ENCODE measurements around the gene RMRP. TPM values are rescaled to one million over a fixed set of nuclear protein-coding genes. Genes with fewer than 3 reads are reported as not detected.
A peak's percentile ranks its signal among the peaks of the same experiment; 100 is the strongest.

The RMRP gene
- 1,000 to 10,000 TPM; 1,650 to 4,855 (median 3,807) TPM for total RNA-seq

GRCh38 chr9:35657546-35658136 is at the start of gene RMRP:
RMRP (minus strand) TSS chr9:35658019.
- ATAC-seq, result peak; percentile 93
- H3K4me1 ChIP-seq, result peaks cover 0 to 52% (median 8%) of the 10 kb centered on the region in 3 donors
- WGBS, 2 donors (ENCODE audit: low coverage in 1 of 2), result 0% methylated on average over 20 to 21 of the region's 42 CpGs

GRCh38 chr9:35706951-35707350 is 49.1 kb upstream of the RMRP start:
- H3K36me3 ChIP-seq, result peaks cover 13 to 100% of the 10 kb centered on the region in 2 donors
- no peak for ATAC-seq
- no peaks in the 10 kb centered on the region for H3K4me1 ChIP-seq
- H3K9me3 ChIP-seq, result no peaks in the 10 kb centered on the region
- no peak for TF ChIP-seq EP300 (IDR thresholded peaks at IDR 0.05)
- no peak for TF ChIP-seq POLR2AphosphoS5 (IDR thresholded peaks at IDR 0.05)
- no peak for TF ChIP-seq POLR2A (IDR thresholded peaks at IDR 0.05)
- TF ChIP-seq CTCF (IDR thresholded peaks at IDR 0.05), result no peak
- H3K27me3 ChIP-seq, result no peaks in the 10 kb centered on the region
- WGBS, 2 donors (ENCODE audit: low coverage in 1 of 2), result no CpG with 5 or more reads among the region's 10 CpGs
- H3K4me3 ChIP-seq, result no peak overlapping the region
- H3K27ac ChIP-seq, result peak overlapping the region in 3 of 4 donors; percentile 96 to 99 (median 98)

More at GRCh38 chr9:35657546-35658136, at the start of gene RMRP:
- Histone ChIP-seq H3K27ac (peak within 1 kb of the TSS; percentile 94 to 100 (median 100)), H3K27me3 (no peaks in the 10 kb centered on the region), H3K9me3 (no peaks in the 10 kb centered on the region), H3K36me3 (peaks cover 0 to 11% of the 10 kb centered on the region in 2 donors), H3K4me3 (peak within 1 kb of the TSS; percentile 70 to 97)
- TF ChIP-seq POLR2A (IDR thresholded peaks at IDR 0.05), result peak; percentile 81 to 82
- TF ChIP-seq CTCF (IDR thresholded peaks at IDR 0.05), result peak in 3 of 4 experiments; percentile 32 to 74 (median 71)
- TF ChIP-seq POLR2AphosphoS5 (IDR thresholded peaks at IDR 0.05), result peak; percentile 96
- TF ChIP-seq EP300 (IDR thresholded peaks at IDR 0.05), result peak; percentile 95

- peak overlapping the region in 3 of 4 donors; percentile 96 to 99 (median 98) for H3K27ac ChIP-seq
- WGBS, 2 donors (ENCODE audit: low coverage in 1 of 2), result 92% methylated on average over 2 of the region's 7 CpGs; no CpG with 5 or more reads in 1 of the 2 donors
- H3K9me3 ChIP-seq, result no peaks in the 10 kb centered on the region
- ATAC-seq, result no peak
- H3K36me3 ChIP-seq, result peaks cover 13 to 100% of the 10 kb centered on the region in 2 donors
- H3K4me1 ChIP-seq, result no peaks in the 10 kb centered on the region
- H3K27me3 ChIP-seq, result no peaks in the 10 kb centered on the region
- no peak overlapping the region for H3K4me3 ChIP-seq
- TF ChIP-seq EP300 (IDR thresholded peaks at IDR 0.05), result no peak
- no peak for TF ChIP-seq POLR2A (IDR thresholded peaks at IDR 0.05)
- TF ChIP-seq POLR2AphosphoS5 (IDR thresholded peaks at IDR 0.05), result no peak
- TF ChIP-seq CTCF (IDR thresholded peaks at IDR 0.05), result no peak
Measured at GRCh38 chr9:35705836-35706430, 48.1 kb upstream of the RMRP start.

- no peaks in the 10 kb centered on the region for H3K9me3 ChIP-seq
- no peak for TF ChIP-seq POLR2AphosphoS5 (IDR thresholded peaks at IDR 0.05)
- no peak for TF ChIP-seq EP300 (IDR thresholded peaks at IDR 0.05)
- TF ChIP-seq POLR2A (IDR thresholded peaks at IDR 0.05), result no peak
- no peak for TF ChIP-seq CTCF (IDR thresholded peaks at IDR 0.05)
- peak overlapping the region in 3 of 4 donors; percentile 96 to 99 (median 98) for H3K27ac ChIP-seq
- no peak overlapping the region for H3K4me3 ChIP-seq
- peaks cover 13 to 100% of the 10 kb centered on the region in 2 donors for H3K36me3 ChIP-seq
- 60% methylated on average over 2 of the region's 8 CpGs; no CpG with 5 or more reads in 1 of the 2 donors for WGBS, 2 donors (ENCODE audit: low coverage in 1 of 2)
- no peaks in the 10 kb centered on the region for H3K4me1 ChIP-seq
- H3K27me3 ChIP-seq, result no peaks in the 10 kb centered on the region
- ATAC-seq, result no peak
Measured at GRCh38 chr9:35705372-35705771, 47.6 kb upstream of the RMRP start.
